Breast epithelium (tissue), 3 donors: ENCODE measurements around the gene NDUFAF2.

Experiments
- CTCF ChIP-seq, 3 donors: fragments of 450-650 bp; IDR thresholded peaks; one replicate each; pipeline ENCODE4 v1.5.1; 2016 to 2017; ENCODE audit warnings: antibody characterized with exemption in 3 of 3, mild to moderate bottlenecking in 3 of 3, moderate library complexity in 3 of 3
- POLR2A ChIP-seq: fragments of 450-650 bp; IDR thresholded peaks from one replicate; pipeline ENCODE4 v1.6.1; 2016; ENCODE audit warnings: antibody characterized with exemption, mild to moderate bottlenecking, moderate library complexity
- POLR2AphosphoS5 ChIP-seq, 3 donors: sonication (generic); formaldehyde crosslinking; IDR thresholded peaks; one replicate each; pipeline ENCODE4 v1.6.1; 2017; ENCODE audit warnings: antibody characterized with exemption in 3 of 3

DNA sequence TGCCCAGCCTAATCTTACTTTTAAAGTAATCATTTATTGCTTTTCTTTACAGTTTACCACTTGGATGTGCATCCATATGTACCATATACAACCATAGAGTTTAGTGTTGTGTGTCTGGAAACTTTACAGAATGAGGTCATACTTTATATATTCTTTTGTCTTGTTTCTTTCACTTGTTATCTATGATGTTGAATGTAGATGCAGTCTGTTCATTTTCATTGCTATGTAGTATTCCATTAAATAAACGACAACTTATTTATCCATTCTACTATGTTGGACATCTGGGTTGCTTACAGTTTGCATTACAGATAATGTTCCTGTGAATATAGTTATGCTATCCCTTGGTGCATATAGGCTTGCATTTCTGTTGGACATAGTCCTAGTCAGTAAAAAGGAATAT lies 238.5 kb downstream of the NDUFAF2 start:
- no peak for TF ChIP-seq POLR2AphosphoS5 (IDR thresholded peaks at IDR 0.05)
- no peak for TF ChIP-seq POLR2A
- no peak for TF ChIP-seq CTCF (IDR thresholded peaks at IDR 0.05)
